GM12891 (cell line): Measurements from ENCODE around the gene SLC30A1.

ENCODE experiments used
- PAX5 ChIP-seq: IDR thresholded peaks from 2 replicates; pipeline ENCODE4 v1.6.1; 2011; ENCODE audit warnings: low read length, moderate library complexity, mild to moderate bottlenecking; ENCODE audit not compliant: insufficient read depth, severe bottlenecking
- POLR2A ChIP-seq: IDR thresholded peaks from 2 replicates; pipeline ENCODE4 v1.6.1; 2011; ENCODE audit warnings: low read depth, low read length, control low read depth
- POLR2AphosphoS5 ChIP-seq: IDR thresholded peaks from 2 replicates; pipeline ENCODE4 v1.6.1; 2011; ENCODE audit warnings: low read depth, low read length, control low read depth
- POU2F2 ChIP-seq: IDR thresholded peaks from 2 replicates; pipeline ENCODE4 v1.6.1; 2011; ENCODE audit warnings: low read depth, mild to moderate bottlenecking, control low read depth, low read length, moderate library complexity
- SPI1 ChIP-seq: IDR thresholded peaks from 2 replicates; pipeline ENCODE4 v1.6.1; 2011; ENCODE audit warnings: low read depth, low read length, control low read depth
- TAF1 ChIP-seq: IDR thresholded peaks from 2 replicates; pipeline ENCODE4 v1.6.1; 2011; ENCODE audit warnings: low read depth, low read length, control low read depth

GRCh38 chr1:211529011-211529410, 50.0 kb downstream of the SLC30A1 start:
- TF ChIP-seq POLR2AphosphoS5 (no peak), POLR2A (no peak), SPI1 (no peak), TAF1 (no peak), PAX5 (no peak), POU2F2 (no peak)
